GM10266 (cell line): ENCODE data around the gene GNAS.

Source experiments
- DNase-seq: peaks from one replicate; pipeline ENCODE4 v3.0.0; 2012; ENCODE audit errors: extremely low spot score
- CTCF ChIP-seq: IDR thresholded peaks from 2 replicates; pipeline ENCODE4 v1.5.1; 2012; ENCODE audit warnings: mild to moderate bottlenecking, low read depth; ENCODE audit not compliant: control insufficient read depth, insufficient read depth; ENCODE audit errors: missing control alignments

Gene GNAS

GRCh38 chr20:58889334-58889760 is 36.8 kb downstream of the GNAS start:
- no peak for DNase-seq
- no peak for TF ChIP-seq CTCF

- TF ChIP-seq CTCF, result no peak
- DNase-seq, result peak; percentile 34
Observed at GRCh38 chr20:58889798-58890517, 37.4 kb downstream of the GNAS start.

- TF ChIP-seq CTCF, result no peak
- DNase-seq, result peak; percentile 73
Observed at GRCh38 chr20:58890518-58891085, 38.1 kb downstream of the GNAS start.

- TF ChIP-seq CTCF, result no peak
- DNase-seq, result peak; percentile 90
Observed at GRCh38 chr20:58891086-58891717, 38.7 kb downstream of the GNAS start.

- peak; percentile 58 for DNase-seq
- no peak for TF ChIP-seq CTCF
Observed at GRCh38 chr20:58891718-58892140, 39.2 kb downstream of the GNAS start.

GRCh38 chr20:58892141-58892931 is 39.8 kb downstream of the GNAS start:
- DNase-seq, result peak; percentile 85
- peak; percentile 32 for TF ChIP-seq CTCF

GRCh38 chr20:58892932-58893224 is 40.4 kb downstream of the GNAS start:
- DNase-seq, result no peak
- TF ChIP-seq CTCF, result no peak
